GM12865 (cell line): Measurements from ENCODE around the gene CHN1.

Experiments used
- DNase-seq: peaks from one replicate; pipeline ENCODE4 v3.0.0; 2010; ENCODE audit warnings: low read depth
- H3K4me3 ChIP-seq: 2 replicates; pipeline ENCODE4 v1.5.1; 2011; ENCODE audit warnings: mild to moderate bottlenecking, low read depth, low read length, control low read depth
- CTCF ChIP-seq: IDR thresholded peaks from 2 replicates; pipeline ENCODE4 v1.5.1; 2011; ENCODE audit warnings: low read length, control low read depth, low read depth, inconsistent platforms; ENCODE audit not compliant: insufficient read depth; ENCODE audit errors: missing control alignments

Gene CHN1

DNA sequence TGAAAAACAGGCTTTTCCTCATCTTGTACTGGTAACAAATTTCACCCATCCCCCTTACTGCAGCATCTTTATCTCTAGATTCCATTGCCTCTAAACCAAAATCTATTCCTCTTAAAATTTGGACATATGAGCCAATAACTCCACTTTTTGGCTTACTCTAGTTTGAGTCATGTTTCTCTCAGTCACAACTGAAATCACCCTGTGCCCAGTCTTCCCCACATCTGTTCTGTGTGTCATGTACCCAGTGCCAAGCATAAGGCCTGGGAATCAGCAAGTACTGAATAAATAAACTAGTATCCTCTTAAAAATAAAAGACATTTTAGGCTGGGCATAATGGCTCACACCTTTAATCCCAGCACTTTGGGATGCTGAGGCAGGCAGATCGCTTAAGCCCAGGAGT, 20.8 kb upstream of the CHN1 start:
- no peak for TF ChIP-seq CTCF
- no peak overlapping the region for H3K4me3 ChIP-seq
- DNase-seq = no peak

DNA sequence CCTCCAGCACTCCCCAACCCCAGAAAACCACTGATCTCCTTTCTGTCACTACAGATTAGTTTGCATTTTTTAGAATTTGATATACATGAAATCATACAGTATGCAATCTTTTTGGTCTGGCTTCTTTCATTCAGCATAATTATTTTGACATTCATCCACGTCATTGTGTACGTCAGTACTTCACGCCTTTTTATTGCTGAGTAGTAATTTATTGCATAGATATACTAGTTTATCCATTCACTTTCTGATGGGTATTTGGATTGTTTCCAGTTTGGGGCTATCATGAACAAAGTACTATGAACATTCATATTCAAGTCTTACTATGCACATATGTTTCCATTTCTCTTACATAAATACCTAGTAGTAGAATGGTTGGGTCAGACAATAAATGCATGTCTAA, 20.1 kb upstream of the CHN1 start:
- DNase-seq = no peak
- no peak for TF ChIP-seq CTCF
- no peak overlapping the region for H3K4me3 ChIP-seq

DNA sequence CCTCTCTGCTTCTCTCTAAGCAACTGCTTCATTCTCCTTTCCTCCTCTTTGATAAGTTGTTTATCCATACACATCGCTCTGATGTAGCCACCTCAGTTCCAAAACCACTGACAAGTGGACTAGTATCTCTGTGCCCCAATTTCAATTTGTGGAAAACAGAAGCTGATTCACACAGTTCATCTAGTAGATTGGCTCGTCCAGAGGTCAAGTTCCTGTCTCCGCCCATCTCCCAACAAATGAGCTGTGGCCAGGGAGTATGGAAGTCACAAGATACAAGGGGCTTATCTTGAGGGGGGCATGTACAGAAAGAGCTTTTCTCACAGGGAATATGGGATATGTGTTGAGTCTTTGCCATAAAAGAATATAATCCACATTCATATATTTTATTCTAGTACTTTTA, 17.7 kb upstream of the CHN1 start:
- no peak overlapping the region for H3K4me3 ChIP-seq
- DNase-seq = no peak
- TF ChIP-seq CTCF = no peak

DNA sequence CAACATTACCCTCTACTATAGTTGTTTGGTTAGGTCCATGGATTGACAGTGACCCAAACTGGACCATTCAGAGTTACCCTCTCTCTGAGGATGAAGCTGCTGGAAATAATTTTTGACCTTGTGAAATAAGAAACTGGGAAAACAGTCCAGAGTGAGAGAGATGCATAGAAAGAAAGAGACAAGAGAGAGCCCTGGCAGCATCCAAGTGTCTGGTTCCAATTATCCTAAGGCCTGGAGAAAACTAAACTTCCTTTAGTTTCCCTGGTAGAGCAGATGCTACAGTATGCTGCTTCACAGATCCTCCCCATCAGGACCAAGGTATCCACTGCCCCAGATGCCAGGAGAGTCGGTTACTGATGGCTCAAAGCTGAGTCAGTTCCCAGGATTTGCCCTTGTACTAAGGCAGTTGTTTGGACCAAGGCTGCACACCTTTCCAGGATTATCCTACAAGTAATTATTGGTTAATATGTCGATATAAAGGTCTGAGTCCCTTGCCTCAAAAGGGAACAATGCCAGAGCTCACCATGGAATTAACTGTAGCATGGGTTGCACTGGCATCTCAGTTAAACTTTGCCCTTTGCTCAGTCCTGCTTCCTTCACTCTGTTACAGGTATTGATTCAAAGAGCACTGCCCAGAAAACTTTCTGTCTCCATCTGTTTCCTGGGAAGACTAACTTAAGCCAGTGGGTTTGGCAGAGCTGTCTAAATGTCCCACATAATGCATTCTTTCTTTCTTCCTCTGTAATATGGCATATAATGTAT, 14.6 kb upstream of the CHN1 start:
- H3K4me3 ChIP-seq = no peak overlapping the region
- no peak for TF ChIP-seq CTCF
- no peak for DNase-seq

DNA sequence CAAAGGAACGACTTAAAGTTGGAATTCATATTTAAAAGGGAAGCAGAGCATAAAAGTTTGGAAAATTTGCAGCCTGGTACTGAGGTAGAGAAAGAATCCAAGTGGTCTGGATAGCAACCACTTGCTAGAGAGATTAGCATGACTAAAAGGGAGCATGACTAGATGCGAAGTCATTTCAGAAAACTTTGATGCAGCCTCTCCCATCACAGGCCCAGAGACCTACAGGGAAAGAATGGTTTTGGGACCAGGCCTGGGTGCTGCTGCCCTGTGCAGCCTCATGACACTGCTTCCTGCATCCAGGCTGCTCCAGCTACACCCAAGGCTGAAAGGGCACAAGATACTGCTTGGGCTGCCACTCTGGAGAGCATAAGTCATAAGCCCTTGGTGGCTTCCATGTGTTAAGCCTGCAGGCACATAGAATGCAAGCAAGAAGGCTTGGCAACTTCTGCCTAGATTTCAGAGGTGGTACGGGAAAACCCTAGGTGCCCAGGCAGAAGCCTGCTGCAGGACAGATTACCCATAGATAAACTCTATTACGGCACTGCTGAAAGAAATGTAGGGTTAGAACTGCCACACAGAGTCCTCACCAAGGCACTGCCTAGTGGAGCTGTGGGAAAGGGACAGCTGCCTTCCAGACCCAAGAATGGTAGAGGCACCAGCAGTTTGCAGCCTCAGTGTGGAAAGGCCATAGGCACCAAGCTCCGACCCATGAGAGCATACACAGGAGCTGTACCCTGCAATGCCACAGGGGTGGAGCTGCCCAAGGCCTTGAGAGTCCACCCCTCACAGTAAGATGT, 12.6 kb upstream of the CHN1 start:
- H3K4me3 ChIP-seq = no peak overlapping the region
- no peak for DNase-seq
- TF ChIP-seq CTCF = no peak

GRCh38 chr2:175015340-175015739, 10.2 kb upstream of the CHN1 start:
- no peak for DNase-seq
- no peak overlapping the region for H3K4me3 ChIP-seq
- no peak for TF ChIP-seq CTCF
